Measurements from ENCODE around the gene PNPO. TPM values are rescaled to one million over a fixed set of nuclear protein-coding genes. Genes with fewer than 3 reads are reported as not detected.

PNPO gene
- total and polyA plus RNA-seq, 2 of the 13 experiments (the other 11 are each of a cell fraction or from before 2014, with no cell fraction given) = 47.9 to 63.3 TPM

- no peak for TF ChIP-seq ZNF512 (CRISPR knock-in tag; IDR thresholded peaks at IDR 0.05)
- TF ChIP-seq ZNF7 (CRISPR knock-in tag; IDR thresholded peaks at IDR 0.05) = no peak
Measured at GRCh38 chr17:47895856-47896671, 45.3 kb upstream of the PNPO start, which contains the start of gene SP2 (continued).

DNA sequence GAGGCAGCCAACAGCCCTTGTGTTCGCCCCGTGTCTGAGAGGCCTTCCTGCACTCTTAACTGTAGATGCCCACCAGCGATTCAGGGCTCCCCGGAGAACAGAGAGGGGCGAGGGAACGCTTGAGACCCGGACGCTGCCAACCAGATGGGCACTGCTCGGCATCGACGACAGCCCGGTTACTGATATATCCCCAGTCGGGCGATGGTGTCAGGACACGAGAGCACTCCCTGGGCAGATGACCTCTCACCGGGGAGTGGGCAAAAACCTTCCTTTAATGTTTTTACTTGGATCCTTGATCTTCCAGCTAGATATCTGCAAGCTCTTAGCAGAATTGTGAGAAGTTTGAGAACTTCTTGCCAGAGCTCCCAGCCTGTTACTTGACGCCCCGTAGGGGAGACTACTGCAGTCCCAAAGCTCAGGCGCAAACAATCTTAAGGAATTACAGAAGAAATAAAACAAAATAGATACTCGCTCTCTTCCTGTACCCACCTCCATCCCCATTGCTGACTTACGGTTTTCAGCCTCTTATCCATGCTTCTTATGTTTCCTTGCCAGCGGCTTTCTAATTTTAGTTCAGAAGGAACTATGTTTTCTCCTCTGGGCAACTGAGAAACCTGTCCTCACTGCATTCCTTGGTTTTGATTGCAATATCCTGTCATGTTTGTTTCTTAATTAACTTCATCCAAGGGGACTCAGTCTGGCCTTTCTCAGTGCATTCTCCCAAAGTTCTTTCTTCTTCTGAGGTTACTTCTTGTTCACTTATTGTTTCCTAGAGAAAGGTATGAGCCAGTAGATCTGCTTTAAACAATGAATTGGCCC, 44.5 kb upstream of the PNPO start:
- no peaks in the 10 kb centered on the region; a peak in 1 of 5 replicates for H3K27me3 ChIP-seq (ENCODE audit: control insufficient read depth in 1 of 2, insufficient read depth in 2 of 2, low read length in 2 of 2)
- peaks cover 38% of the 10 kb centered on the region for H3K4me1 ChIP-seq (ENCODE audit: insufficient read depth, low read length)
- peaks cover 0 to 5% of the 10 kb centered on the region in 2 experiments; a peak in 2 of 5 replicates for H3K36me3 ChIP-seq (replicated peaks in 1 of 2; ENCODE audit: control insufficient read depth in 1 of 2, insufficient read depth in 2 of 2, low read length in 2 of 2)
- peak overlapping the region; percentile 94 for H3K9ac ChIP-seq (ENCODE audit: insufficient read depth, low read depth, low read length)
- 15% methylated on average over 12 of the region's 22 CpGs for WGBS (ENCODE audit: low lambda C conversion rate)
- intact Hi-C loops (cut with micrococcal nuclease; ENCODE audit: unreplicated experiment) (loop anchor here (5.0 kb wide), 1 partner anchor 125 kb away; no protein-coding TSS in a partner anchor), in situ Hi-C loops (cut with HindIII; ENCODE audit: extremely low pct_ligation_motif_present, low pct_unique_long_range_greater_than_20kb) (no loop called here)
- DNase-seq (ENCODE audit: low spot score) = no peak
- no peaks in the 10 kb centered on the region for H3K9me3 ChIP-seq (ENCODE audit: low read length)
- no peak overlapping the region for H2AFZ ChIP-seq (ENCODE audit: low read length)
- peaks cover 24% of the 10 kb centered on the region for H3K79me2 ChIP-seq (ENCODE audit: insufficient read depth, low read length)
- ATAC-seq = no peak
- H3K4me2 ChIP-seq (ENCODE audit: low read depth, low read length) = peak overlapping the region; percentile 83
- BruUV-seq (replicated peaks) = TSS peak; percentile 54
- ChIA-PET CTCF (ENCODE audit: low intra/inter-chr PET ratio, low total read pairs) (interaction anchor here (1.6 to 2.4 kb wide), 2 partner anchors 55 to 74 kb away, joined by 3 to 9 read pairs; partner anchors contain the start of gene CDK5RAP3), POLR2A (interaction anchor here (0.7 to 2.9 kb wide), 6 partner anchors 8 to 74 kb away, joined by 3 to 37 read pairs (median 4); partner anchors contain the start of genes CDK5RAP3, LRRC46, MRPL10 and PNPO)
- FAIRE-seq = no peak
- peak overlapping the region; percentile 70 to 96 (median 81) for H3K4me3 ChIP-seq (replicated peaks in 1 of 3; ENCODE audit: insufficient read depth in 1 of 3, low read depth in 2 of 3, low read length in 3 of 3)
- H4K20me1 ChIP-seq (ENCODE audit: insufficient read depth, low read length) = no peaks in the 10 kb centered on the region
- H3K27ac ChIP-seq (ENCODE audit: extremely low read length, insufficient read depth, low read length) = peak overlapping the region; percentile 88
- TF ChIP-seq ZBTB38 (CRISPR knock-in tag; IDR thresholded peaks at IDR 0.05) = 0 out of 2 replicates have a peak, but pooled peaks have one; percentile 82
- TF ChIP-seq, protein P1, sequence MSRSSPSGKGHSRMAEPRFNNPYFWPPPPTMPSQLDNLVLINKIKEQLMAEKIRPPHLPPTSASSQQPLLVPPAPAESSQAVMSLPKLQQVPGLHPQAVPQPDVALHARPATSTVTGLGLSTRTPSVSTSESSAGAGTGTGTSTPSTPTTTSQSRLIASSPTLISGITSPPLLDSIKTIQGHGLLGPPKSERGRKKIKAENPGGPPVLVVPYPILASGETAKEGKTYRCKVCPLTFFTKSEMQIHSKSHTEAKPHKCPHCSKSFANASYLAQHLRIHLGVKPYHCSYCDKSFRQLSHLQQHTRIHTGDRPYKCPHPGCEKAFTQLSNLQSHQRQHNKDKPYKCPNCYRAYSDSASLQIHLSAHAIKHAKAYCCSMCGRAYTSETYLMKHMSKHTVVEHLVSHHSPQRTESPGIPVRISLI (CRISPR knock-in tag; IDR thresholded peaks at IDR 0.05; ENCODE audit: borderline replicate concordance) = no peak
- TF ChIP-seq, protein P2, sequence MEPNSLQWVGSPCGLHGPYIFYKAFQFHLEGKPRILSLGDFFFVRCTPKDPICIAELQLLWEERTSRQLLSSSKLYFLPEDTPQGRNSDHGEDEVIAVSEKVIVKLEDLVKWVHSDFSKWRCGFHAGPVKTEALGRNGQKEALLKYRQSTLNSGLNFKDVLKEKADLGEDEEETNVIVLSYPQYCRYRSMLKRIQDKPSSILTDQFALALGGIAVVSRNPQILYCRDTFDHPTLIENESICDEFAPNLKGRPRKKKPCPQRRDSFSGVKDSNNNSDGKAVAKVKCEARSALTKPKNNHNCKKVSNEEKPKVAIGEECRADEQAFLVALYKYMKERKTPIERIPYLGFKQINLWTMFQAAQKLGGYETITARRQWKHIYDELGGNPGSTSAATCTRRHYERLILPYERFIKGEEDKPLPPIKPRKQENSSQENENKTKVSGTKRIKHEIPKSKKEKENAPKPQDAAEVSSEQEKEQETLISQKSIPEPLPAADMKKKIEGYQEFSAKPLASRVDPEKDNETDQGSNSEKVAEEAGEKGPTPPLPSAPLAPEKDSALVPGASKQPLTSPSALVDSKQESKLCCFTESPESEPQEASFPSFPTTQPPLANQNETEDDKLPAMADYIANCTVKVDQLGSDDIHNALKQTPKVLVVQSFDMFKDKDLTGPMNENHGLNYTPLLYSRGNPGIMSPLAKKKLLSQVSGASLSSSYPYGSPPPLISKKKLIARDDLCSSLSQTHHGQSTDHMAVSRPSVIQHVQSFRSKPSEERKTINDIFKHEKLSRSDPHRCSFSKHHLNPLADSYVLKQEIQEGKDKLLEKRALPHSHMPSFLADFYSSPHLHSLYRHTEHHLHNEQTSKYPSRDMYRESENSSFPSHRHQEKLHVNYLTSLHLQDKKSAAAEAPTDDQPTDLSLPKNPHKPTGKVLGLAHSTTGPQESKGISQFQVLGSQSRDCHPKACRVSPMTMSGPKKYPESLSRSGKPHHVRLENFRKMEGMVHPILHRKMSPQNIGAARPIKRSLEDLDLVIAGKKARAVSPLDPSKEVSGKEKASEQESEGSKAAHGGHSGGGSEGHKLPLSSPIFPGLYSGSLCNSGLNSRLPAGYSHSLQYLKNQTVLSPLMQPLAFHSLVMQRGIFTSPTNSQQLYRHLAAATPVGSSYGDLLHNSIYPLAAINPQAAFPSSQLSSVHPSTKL (CRISPR knock-in tag; IDR thresholded peaks at IDR 0.05) = peak; percentile 5; the same call in 1 of the 2 replicates
- TF ChIP-seq PCBP1 (IDR thresholded peaks at IDR 0.05; ENCODE audit: borderline replicate concordance, low read depth, low read length) = no peak
- TF ChIP-seq, protein P3, sequence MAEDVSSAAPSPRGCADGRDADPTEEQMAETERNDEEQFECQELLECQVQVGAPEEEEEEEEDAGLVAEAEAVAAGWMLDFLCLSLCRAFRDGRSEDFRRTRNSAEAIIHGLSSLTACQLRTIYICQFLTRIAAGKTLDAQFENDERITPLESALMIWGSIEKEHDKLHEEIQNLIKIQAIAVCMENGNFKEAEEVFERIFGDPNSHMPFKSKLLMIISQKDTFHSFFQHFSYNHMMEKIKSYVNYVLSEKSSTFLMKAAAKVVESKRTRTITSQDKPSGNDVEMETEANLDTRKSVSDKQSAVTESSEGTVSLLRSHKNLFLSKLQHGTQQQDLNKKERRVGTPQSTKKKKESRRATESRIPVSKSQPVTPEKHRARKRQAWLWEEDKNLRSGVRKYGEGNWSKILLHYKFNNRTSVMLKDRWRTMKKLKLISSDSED (CRISPR knock-in tag; IDR thresholded peaks at IDR 0.05) = no peak; the same call in 1 of the 2 replicates
- TF ChIP-seq ZFP82 (CRISPR knock-in tag; IDR thresholded peaks at IDR 0.05; ENCODE audit: borderline replicate concordance) = no peak
- peak; percentile 8 for TF ChIP-seq SAP130 (CRISPR knock-in tag; IDR thresholded peaks at IDR 0.05; ENCODE audit: low read depth)
